Stimulated activated CD4-positive, alpha-beta T cell treated with anti-CD3 and anti-CD28 coated beads, Interleukin-2, amount 100 ng/mL, for 24 hours (primary cell): ENCODE measurements around the gene KIF3C.
A peak's percentile ranks its signal among the peaks of the same experiment; 100 is the strongest.
"Not testable (repeated sequence)": the region's sequence is repeated elsewhere in the genome, so short reads cannot be mapped to it uniquely, and the experiment has no call there.

Experiments
- DNase-seq, 2 donors: peaks; one replicate each; pipeline ENCODE4 v3.0.0-alpha.2; 2020

KIF3C gene

DNA sequence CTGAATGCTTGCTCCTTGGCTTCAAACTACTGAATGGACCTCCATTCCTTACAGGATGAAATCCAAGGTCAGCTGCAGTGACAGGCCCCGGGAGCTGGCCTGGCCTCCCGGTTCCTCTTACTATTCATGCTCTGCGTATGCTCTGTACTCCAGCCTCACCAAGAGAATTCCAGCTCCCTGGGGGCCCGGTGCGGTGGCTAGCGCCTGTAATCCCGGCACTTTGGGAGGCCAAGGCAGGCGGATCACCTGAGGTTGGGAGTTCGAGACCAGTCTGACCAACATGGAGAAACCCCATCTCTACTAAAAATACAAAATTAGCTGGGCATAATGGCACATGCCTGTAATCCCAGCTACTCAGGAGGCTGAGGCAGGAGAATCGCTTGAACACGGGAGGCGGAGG lies 23.7 kb downstream of the KIF3C start:
- DNase-seq = not testable (repeated sequence)

DNA sequence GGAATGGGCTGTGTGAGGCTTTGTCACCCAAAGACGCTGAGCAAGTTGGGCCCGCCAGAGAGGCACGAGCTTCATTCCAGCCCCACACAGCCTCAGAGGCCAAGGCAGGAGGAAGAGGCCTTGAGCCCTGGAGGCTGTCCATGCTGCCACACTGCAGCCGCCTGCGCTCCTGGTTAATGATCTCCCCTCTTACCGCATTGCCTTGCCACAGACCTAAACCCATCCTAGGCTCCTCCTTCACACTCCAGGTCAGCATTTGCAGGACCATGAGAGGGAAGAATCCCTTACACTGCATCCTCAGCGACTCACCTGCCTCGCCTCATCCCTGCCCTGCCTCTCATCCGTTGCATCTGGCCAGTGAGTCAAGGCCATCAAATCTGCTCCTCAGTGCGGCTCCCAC lies 24.6 kb downstream of the KIF3C start:
- DNase-seq = no peak

DNA sequence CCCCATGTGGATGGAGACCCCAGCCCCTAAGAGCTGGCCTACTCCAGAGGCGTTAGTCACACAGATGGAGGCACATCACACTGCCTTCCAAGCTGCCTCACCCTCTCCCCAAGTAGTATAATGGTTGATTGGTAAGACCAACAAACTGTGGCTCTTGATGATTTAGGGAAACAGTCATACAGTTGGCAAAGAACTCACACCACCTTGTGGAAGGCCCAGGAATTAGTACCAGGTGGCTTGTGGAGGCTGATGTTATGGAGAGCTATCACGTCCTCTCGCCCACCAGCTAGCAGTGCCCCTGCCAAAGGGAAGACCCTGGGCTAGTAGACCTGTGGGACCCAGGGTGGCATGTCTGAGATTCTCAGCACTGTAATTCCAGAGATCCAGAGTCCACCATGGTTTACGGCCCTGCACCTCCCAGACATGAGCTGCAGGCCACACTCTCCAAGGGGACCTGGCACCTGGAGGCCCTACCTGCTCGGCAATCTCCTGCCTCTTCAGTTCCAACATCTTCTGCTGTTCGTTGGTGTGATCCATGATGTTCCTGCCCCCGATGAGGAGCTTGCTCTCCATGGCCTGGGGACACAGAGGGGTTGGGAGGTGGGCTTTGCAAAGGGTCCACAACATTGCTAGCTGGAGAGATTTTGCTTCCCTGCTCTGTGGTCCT lies 26.3 kb downstream of the KIF3C start:
- no peak for DNase-seq

DNA sequence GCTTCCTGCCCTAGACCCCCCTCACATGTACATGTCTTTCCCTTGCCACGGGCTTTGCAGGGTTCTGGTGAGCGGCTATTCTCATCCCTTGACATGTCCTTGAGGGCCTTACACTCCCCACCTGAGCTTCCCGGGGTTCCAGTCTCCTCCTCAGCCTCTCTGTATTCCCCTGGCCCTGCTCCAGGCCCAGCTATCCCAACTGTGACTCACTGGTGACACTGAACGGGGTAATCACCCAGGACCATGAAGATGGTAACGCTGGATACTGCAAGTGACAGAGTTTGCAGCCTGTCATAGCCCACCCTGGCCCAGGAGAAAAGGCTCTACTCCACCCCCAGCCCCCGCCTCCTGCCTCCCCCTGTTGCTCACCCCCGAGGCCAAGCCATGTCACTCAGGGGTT lies 27.3 kb downstream of the KIF3C start:
- DNase-seq = no peak

DNA sequence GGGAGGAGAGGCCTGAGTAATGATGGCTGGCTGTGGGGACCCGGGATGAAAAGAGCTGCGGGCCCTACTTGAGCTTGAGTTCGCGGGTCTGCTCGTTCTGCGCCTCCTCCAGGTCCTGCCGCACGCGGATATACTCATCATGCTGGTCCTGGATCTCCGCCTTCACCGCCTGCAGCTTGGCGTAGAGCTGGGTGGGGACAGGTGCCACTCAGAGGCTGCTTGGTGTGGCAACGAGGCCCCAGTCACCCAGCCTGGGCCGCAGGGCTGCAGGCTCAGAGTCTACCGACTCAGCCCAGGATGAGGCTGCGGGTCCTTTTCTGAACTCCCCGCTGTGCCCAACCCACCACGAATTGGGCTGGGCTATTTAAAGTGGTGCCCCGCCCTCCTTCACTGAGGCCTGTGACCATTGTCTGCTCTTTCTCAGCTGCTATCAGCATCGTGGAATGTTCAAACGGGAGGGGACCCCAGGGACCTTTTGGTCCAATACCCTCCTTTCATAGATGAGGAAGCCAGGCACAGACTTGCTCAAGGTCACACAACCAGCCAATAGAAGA lies 28.0 kb downstream of the KIF3C start:
- DNase-seq = no peak

DNA sequence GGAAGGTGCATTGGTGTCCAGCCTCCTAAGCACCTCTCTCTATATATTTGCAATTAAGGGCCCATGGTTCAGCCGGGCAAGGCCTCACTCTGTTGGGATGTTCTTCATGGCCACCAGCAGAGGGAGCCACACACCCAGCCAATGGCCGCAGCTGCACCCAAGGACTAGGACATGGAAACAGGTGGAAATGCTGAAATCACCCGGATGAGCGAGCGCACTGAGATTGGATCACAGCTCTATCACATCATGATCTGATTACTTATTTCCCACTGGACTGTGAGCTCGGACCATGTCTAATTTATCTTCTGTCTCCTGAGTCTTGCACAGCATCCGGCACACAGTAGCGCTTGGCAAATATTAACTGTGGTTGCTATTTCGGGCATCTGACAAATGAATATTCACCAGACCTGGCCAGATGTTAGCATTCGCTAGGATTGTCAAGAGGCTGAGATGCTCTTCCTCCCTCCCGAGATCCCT lies 31.2 kb downstream of the KIF3C start:
- DNase-seq = peak; percentile 79

DNA sequence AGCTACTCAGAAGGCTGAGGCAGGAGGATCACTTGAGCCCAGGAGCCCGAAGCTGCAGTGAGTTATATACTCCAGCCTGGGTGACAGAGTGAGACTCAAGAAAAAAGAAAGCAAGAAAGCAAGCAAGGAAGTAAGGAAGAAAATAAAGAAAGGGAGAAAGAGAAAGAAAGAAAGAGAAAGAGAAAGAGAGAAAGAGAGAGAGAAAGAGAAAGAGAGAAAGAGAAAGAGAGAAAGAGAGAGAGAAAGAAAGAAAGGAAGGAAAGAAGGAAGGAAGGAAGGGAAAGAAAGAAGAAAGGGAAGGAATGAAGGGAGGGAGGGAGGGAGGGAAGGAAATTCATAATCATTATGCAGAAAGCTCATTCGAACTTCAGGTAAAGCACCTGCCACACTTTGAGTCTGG lies 33.9 kb downstream of the KIF3C start:
- no peak for DNase-seq

DNA sequence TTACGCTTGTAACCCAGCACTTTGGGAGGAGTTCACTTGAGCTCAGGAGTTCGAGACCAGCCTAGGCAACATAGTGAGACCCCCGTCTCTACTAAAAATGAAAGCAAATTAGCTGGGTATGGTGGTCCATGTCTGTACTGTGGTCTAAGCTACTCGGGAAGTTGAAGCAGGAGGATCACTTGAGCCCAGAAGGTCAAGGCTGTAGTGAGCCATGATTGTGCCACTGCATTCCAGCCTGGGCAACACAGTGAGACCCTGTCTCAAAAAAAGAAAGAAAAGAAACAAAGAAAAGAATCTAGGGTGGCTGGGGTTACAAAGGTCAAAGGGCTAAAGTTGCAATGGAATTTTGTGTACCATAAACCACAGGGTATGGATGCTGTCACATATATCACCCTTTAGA lies 41.3 kb downstream of the KIF3C start:
- no peak for DNase-seq

DNA sequence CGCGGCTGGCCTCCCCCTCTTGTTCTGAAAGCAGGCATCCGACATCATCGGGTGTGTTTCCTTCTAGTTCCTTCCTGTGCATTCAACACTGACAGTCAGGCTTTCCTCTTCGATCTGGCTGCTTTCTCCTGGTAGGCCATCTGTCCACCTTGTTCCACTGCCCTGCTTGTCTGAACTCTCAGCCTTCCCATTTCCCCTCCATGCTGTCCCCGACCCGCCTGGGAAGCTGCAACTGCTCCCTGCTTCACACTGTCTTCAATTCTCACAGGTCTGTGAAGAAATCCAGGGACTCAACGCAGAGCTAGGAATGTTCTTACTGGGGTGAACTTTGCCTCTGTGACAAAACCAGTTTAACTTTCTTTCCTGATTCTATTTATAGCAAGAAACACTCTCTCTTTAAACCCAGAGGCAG lies 43.0 kb downstream of the KIF3C start:
- DNase-seq = no peak

DNA sequence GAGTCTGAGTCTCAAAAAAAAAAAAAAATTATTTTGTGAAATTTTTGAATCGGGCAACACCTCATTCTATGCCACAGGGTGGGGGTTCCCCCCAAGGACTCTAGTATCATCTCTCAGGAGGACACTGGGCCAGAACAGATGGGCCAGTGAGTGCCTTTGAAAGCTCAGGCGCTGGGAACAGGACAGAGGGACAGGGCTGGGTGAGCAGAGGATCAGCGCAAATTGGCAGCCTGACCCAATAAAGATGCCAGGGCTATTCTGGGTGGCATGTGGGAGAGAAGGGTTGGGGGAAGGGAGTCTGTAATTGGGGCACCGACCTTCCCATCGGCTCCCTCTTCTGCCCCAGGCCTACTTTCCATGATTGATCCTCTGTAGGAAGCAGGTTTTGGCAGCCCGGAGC lies 44.0 kb downstream of the KIF3C start:
- no peak for DNase-seq

DNA sequence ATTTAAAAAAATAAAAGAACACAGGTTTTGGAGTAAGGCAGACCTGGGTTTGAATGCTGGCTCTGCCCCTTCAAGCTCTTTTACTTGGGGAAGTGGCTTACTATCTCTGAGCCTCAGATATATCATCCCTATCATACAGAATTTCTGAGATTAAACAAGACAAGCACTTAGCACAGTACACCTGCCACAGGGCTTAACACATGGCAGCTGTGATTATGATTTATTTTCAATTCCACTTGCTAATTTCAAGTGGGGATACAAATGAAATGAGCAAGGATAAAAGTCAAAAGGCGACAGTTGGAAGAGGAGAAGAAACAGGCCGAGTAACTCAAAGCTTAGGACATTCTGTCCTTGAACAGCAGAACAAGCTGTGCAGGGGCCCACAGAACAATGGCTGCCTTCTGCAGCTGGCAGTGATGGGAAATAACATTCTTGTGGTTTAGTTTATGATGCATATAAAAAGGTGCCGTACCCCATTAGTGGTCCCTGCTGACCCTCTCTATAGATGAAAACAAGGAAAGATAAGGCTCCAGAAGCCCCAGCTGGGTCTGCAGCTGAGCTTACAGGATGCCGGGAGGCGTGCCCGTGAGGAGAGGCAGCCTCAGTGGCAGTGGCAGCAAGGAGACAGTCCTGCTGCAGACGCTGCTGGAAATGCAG lies 45.3 kb downstream of the KIF3C start:
- DNase-seq = no peak

DNA sequence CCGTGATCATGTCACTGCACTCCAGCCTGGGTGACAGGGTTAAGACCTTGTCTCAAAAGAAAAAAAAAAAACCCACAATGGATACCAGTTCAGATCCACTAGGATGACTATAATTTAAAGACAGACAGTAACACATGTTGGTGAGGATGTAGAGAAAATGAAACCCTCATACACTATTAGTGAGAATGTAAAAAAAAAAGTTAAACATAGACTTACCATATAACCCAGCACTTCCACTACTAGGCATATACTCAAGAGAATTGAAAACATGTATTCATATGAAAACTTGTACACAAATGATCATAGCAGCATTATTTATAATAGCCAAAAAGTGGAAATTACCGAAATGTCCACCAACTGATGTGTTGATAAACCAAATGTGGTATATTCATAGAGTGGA lies 48.7 kb downstream of the KIF3C start:
- no peak for DNase-seq

DNA sequence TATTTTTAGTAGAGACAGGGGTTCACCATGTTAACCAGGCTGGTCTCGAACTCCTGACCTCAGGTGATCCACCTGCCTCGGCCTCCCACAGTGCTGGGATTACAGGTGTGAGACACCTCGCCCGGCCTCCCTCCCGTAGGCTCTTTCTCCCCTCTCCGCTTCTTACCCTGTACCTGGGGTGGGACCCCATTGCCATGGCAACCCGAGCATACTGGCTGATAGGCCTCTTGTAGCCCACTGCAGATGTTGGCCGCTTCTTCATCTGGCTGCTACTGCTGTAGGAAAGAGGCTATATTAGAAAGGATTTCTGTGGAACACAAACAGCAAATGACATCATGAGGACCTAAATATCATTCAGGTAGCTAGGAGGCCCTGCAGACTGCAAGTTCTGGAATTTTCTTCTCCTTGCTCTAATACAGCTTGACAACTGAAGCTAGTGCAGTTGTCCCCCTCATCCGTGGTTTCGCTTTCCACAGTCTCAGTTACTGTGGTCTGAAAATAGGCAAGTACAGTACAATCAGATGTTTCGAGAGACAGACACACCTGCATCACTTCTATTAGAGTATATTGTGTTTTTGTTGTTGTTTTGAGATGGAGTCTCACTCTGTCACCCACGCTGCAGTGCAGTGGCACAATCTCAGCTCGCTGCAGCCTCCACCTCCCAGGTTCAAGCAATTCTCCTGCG lies 52.4 kb downstream of the KIF3C start:
- no peak for DNase-seq

DNA sequence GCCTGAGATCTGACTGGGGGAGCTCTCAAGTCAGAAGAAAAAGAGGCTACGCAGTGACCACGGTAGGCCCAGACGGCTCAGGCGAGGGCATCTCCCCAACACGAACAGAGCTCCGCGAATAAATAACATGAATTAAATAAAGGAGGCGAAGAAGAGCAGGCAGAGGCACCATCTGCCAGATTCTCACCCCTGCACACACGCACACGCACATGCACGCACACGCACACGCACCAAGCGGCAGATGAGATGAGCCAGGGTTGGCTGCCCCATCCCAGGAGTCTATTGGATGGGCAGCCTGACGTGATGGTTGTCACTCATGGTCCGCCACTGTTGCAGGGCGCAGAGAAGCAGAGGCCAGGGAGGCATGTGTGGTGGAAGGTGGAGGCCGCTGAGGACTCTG lies 53.6 kb downstream of the KIF3C start:
- no peak for DNase-seq

DNA sequence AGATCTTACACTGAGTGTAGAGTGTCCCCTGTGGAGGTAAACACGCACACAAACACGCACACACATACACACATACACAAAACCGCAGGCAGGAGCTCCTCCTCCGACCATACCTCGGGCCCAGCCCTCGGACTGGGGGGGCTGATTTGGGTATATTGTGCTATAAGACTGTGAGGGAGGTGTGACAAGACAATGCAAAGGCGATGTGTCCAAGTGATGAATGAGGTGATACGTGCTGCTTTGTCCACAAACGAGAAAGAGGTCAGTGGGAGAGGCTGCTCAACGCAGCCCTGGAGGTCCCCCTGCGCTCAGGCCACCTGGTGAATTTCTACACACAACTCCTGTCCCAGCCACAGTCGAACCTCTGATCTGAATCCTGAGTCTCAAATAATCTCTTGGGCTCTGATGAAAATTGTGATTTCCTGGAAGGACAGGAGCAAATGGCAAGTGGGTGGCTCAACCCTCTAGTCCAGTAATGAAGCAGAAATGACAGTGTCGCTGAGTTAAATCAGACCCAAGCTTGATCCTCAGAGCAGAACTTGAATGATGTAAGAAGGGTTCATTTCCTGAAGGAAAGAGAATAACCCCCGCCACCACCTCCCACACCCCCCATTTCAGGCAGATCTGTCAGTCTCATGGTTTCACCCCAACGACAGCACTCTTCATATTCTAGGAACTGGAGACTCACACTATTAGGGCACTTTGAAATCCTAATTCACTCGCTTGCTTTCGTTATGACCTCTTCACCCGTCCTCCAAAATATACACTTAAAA lies 55.1 kb downstream of the KIF3C start:
- no peak for DNase-seq

DNA sequence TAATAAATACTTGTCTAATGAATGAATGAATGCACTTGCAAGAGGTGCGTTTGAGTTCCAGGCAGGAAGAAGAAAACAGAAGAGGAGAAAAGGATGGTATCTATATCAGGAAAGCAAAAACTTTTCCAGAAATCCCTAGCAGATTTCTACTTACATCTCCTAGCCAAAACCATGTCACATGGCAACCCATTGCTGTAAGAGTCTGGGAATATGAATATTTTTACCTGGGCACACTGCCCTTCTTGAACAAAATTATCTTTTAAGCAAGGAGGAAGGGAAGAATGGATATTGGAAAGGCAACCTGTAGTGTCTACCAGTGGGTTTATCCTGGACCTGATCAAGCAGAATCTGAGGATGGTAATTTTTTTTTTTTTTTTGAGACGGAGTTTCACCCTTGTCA lies 59.8 kb downstream of the KIF3C start:
- no peak for DNase-seq

DNA sequence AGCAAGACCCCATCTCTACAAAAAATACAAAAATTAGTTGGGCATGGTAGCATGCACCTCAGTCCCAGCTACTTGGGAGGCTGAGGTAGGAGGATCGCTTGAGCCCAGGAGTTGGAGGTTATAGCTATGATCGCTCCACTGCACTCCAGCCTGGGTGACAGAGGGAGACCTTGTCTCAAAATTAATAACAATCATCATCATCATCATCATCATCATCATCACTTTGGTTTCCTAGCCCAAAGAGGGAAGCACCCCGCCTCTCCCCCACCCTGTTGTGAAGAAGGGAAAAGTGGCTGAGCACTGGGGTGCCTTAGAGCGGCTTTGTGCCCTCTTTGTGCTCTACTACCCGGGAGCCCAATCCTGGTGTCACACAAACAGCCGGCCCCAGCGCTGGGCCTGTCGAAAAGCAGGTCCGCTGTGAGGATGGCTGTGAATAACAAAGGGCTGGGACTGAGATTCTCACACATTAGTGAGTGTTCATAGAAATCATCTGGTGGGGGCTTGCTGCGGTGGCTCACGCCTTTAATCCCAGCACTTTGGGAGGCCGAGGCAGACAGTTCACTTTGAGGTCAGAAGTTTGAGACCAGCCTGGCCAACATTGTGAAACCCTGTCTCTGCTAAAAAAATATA lies 61.4 kb downstream of the KIF3C start:
- no peak for DNase-seq

DNA sequence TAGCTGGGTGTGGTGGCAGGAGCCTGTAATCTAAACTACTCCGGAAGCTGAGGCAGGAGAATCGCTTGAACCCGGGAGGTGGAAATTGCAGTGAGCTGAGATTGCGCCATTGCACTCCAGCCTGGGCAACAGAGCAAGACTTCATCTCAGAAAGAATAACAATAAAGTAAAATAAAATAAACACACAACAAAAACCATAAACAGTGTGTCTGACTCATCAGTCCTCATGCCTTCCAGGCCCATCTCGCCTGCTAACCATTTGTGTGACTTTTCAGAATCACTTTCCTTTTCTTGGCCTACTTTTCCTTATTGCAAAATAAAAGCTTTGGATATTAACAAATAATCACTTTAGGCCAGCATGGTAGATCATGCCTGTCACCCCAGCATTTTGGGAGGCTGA lies 62.0 kb downstream of the KIF3C start:
- no peak for DNase-seq

DNA sequence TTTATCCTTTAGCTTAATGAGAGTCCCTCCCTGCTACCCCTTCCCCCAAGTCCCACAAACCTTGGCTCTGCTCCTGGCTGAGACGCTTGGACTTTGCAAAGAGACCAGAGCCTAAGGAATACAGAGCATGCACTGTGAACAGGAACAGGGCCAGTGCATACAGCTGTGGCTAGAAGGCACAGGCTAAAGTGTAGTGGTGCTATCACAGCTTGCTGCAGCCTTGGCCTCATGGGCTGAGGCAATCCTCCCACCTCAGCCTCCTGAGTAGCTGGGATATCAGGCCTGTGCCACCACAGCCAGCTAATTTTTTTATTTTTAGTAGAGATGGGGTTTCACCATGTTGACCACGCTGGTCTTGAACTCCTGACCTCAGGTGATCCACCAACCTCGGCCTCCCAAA lies 64.5 kb downstream of the KIF3C start:
- DNase-seq = no peak

DNA sequence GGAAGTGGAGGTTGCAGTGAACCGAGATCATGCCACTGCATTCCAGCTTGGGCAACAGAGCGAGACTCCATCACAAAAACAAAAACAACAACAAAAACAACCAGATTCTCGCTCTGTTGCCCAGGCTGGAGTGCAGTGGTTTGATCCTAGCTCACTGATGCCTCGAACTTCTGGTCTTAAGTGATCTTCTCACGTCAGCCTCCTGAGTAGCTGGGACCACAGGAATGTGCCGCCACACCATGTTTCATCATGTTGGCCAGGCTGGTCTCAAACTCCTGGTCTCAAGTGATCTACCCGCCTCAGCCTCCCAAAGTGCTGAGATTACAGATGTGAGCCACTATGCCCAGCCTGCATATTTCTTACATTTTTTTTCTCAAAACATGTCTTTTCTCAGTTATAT lies 64.9 kb downstream of the KIF3C start:
- not testable (repeated sequence) for DNase-seq

DNA sequence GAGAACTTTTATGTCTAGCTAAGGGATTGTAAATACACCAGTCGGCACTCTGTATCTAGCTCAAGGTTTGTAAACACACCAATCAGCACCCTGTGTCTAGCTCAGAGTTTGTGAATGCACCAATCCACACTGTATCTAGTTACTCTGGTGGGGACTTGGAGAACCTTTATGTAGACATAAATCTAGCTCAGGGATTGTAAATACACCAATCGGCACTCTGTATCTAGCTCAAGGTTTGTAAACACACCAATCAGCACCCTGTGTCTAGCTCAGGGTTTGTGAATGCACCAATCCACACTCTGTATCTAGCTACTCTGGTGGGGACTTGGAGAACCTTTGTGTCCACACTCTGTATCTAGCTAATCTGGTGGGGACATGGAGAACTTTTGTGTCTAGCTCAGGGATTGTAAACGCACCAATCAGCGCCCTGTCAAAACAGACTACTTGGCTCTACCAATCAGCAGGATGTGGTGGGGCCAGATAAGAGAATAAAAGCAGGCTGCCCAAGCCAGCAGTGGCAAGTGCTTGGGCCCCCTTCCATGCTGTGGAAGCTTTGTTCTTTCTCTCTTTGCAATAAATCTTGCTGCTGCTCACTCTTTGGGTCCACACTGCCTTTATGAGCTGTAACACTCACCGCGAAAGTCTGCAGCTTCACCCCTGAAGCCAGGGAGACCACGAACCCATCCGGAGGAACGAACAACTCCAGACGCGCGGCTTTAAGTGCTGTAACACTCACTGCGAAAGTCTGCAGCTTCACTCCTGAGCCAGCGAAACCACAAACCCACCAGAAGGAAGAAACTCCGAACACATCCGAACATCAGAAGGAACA lies 66.1 kb downstream of the KIF3C start:
- peak; percentile 37 to 45 for DNase-seq

DNA sequence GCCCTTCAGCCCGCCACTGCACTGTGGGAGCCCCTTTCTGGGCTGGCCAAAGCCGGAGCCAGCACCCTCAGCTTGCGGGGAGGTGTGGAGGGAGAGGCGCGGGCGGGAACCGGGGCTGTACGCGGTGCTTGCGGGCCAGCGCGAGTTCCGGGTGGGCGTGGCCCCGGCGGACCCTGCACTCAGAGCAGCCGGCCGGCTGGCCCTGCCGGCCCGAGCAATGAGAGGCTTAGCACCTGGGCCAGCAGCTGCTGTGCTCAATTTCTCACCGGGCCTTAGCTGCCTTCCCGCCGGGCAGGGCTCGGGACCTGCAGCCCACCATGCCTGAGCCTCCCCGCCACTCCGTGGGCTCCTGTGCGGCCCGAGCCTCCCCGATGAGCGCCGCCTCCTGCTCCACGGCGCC lies 66.9 kb downstream of the KIF3C start:
- not testable (repeated sequence) for DNase-seq
